ENCODE results near the gene LRRTM4.

LRRTM4 gene

GRCh38 chr2:77017355-77017745, 504.8 kb downstream of the LRRTM4 start:
- DNase-seq (ENCODE audit: low spot score in 2 of 2): no peak
- Mint-ChIP-seq H3K9me3 (peaks cover 4% of the 10 kb centered on the region), H3K27ac (ENCODE audit: low read depth) (no peak overlapping the region), H3K4me3 (no peak overlapping the region), H3K4me1 (no peaks in the 10 kb centered on the region), H3K36me3 (ENCODE audit: insufficient read depth) (no peaks in the 10 kb centered on the region), H3K27me3 (no peaks in the 10 kb centered on the region)
- ATAC-seq (replicated peaks; ENCODE audit: extremely low read depth, poor library complexity, severe bottlenecking): no peak

GRCh38 chr2:77016443-77017354, 505.5 kb downstream of the LRRTM4 start:
- no peak for DNase-seq (ENCODE audit: low spot score in 2 of 2)
- Mint-ChIP-seq H3K4me3 (no peak overlapping the region), H3K36me3 (ENCODE audit: insufficient read depth) (no peaks in the 10 kb centered on the region), H3K4me1 (no peaks in the 10 kb centered on the region), H3K27me3 (no peaks in the 10 kb centered on the region), H3K27ac (ENCODE audit: low read depth) (no peak overlapping the region), H3K9me3 (peaks cover 4% of the 10 kb centered on the region)
- ATAC-seq (replicated peaks; ENCODE audit: extremely low read depth, poor library complexity, severe bottlenecking): no peak

- no peaks in the 10 kb centered on the region for H3K27me3 Mint-ChIP-seq
- no peaks in the 10 kb centered on the region for H3K4me1 Mint-ChIP-seq
- peaks cover 17% of the 10 kb centered on the region for H3K9me3 Mint-ChIP-seq
- H3K36me3 Mint-ChIP-seq (ENCODE audit: insufficient read depth): no peaks in the 10 kb centered on the region
- no peak overlapping the region for H3K27ac Mint-ChIP-seq (ENCODE audit: low read depth)
- no peak overlapping the region for H3K4me3 Mint-ChIP-seq
- DNase-seq (ENCODE audit: low spot score in 2 of 2): no peak
- no peak for ATAC-seq (replicated peaks; ENCODE audit: extremely low read depth, poor library complexity, severe bottlenecking)
These were observed 508.2 kb downstream of the LRRTM4 start for GRCh38 chr2:77013953-77014352.

- H3K27ac Mint-ChIP-seq (ENCODE audit: low read depth): no peak overlapping the region
- no peaks in the 10 kb centered on the region for H3K27me3 Mint-ChIP-seq
- no peak overlapping the region for H3K4me3 Mint-ChIP-seq
- DNase-seq (ENCODE audit: low spot score in 2 of 2) (no peak), ATAC-seq (replicated peaks; ENCODE audit: extremely low read depth, poor library complexity, severe bottlenecking) (no peak)
- no peaks in the 10 kb centered on the region for H3K36me3 Mint-ChIP-seq (ENCODE audit: insufficient read depth)
- peaks cover 17% of the 10 kb centered on the region for H3K9me3 Mint-ChIP-seq
- H3K4me1 Mint-ChIP-seq: no peaks in the 10 kb centered on the region
These were observed 508.7 kb downstream of the LRRTM4 start for GRCh38 chr2:77013457-77013856.

DNA sequence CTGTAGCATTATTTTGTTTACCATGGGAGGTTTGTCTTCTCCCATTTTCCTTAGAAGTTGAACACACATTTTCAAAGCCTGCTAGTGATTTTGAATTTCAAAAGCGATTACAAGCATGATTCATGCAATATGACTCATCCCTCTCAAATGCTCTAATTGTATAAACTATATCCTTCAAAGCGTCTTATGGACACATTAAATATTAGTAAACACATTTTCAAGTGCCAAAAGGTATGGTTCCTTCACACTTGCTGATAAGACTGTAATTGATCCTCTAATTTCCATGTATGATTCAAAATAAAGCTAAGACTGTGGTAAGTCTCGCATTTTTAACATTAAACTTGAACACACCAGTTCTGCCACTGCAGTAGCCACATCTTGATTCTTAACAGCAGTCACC, 512.9 kb downstream of the LRRTM4 start:
- H3K4me1 Mint-ChIP-seq: no peaks in the 10 kb centered on the region
- no peak for DNase-seq (ENCODE audit: low spot score in 2 of 2)
- no peak for ATAC-seq (replicated peaks; ENCODE audit: extremely low read depth, poor library complexity, severe bottlenecking)
- no peak overlapping the region for H3K4me3 Mint-ChIP-seq
- H3K36me3 Mint-ChIP-seq (ENCODE audit: insufficient read depth): no peaks in the 10 kb centered on the region
- H3K27ac Mint-ChIP-seq (ENCODE audit: low read depth): no peak overlapping the region
- no peaks in the 10 kb centered on the region for H3K27me3 Mint-ChIP-seq
- H3K9me3 Mint-ChIP-seq: peaks cover 25% of the 10 kb centered on the region

DNA sequence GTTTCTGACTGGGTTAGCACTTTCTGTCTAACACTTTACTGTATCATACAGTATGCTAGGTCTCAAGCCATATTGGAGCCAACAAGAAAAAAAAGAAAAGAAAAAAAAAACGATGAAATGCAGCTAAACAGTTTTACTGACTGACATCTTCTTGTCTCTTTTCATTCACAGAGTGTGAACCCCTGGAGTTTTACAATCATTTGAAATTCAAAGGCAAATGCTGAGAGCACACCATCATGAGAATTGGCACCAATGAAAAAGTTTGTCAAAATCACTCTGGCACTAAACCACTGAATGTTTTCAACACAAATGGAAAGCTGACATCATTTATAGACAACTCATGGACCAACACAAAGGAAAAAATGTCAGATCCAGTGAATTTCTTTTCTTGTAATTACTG, 513.3 kb downstream of the LRRTM4 start:
- DNase-seq (ENCODE audit: low spot score in 2 of 2) (no peak), ATAC-seq (replicated peaks; ENCODE audit: extremely low read depth, poor library complexity, severe bottlenecking) (no peak)
- Mint-ChIP-seq H3K27me3 (no peaks in the 10 kb centered on the region), H3K36me3 (ENCODE audit: insufficient read depth) (no peaks in the 10 kb centered on the region), H3K4me3 (no peak overlapping the region), H3K9me3 (peaks cover 25% of the 10 kb centered on the region), H3K4me1 (no peaks in the 10 kb centered on the region), H3K27ac (ENCODE audit: low read depth) (no peak overlapping the region)

DNA sequence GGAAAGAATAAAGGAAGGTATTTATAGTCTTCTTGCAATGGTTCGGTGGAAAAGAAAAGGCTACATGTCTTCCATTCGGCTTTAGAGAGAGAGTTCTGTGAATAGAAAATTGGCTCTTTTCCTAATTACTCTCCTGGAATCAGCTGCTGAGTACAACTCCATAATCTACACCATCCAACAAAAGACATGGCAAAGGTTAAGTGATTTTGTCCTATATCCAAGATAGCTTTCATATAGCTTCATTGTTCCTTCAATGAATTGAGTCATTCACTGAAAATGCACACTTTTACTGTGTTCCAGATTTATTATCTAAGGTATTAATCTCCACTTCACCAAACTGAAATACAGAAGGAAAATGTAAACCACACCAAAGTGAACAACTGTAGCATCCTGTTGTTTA, 514.5 kb downstream of the LRRTM4 start:
- no peaks in the 10 kb centered on the region for H3K27me3 Mint-ChIP-seq
- H3K9me3 Mint-ChIP-seq: peaks cover 28% of the 10 kb centered on the region
- no peak overlapping the region for H3K27ac Mint-ChIP-seq (ENCODE audit: low read depth)

DNA sequence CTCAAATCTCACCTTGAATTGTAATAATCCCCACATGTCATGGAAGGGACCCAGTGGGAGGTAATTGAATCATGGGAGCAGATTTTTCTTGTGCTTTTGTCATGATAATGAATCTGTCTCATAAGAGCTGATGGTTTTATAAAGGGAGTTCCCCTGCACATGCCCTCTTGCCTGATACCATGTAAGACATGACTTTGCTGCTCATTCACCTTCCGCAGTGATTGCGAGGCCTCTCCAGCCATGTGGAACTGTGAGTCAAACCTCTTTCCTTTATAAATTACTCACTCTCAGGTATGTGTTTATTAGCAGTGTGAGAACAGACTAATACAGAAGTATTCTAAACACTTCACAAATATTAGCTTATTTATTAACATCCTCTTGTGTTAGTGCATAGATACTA, 516.7 kb downstream of the LRRTM4 start:
- Mint-ChIP-seq H3K36me3 (ENCODE audit: insufficient read depth) (no peaks in the 10 kb centered on the region), H3K9me3 (peaks cover 35% of the 10 kb centered on the region), H3K4me1 (no peaks in the 10 kb centered on the region), H3K4me3 (no peak overlapping the region), H3K27me3 (no peaks in the 10 kb centered on the region), H3K27ac (ENCODE audit: low read depth) (no peak overlapping the region)
- DNase-seq (ENCODE audit: low spot score in 2 of 2): no peak
- no peak for ATAC-seq (replicated peaks; ENCODE audit: extremely low read depth, poor library complexity, severe bottlenecking)

More for the DNA sequence above, 514.5 kb downstream of the LRRTM4 start:
- Mint-ChIP-seq H3K4me3 (no peak overlapping the region), H3K4me1 (no peaks in the 10 kb centered on the region), H3K36me3 (ENCODE audit: insufficient read depth) (no peaks in the 10 kb centered on the region)
- no peak for ATAC-seq (replicated peaks; ENCODE audit: extremely low read depth, poor library complexity, severe bottlenecking)
- DNase-seq (ENCODE audit: low spot score in 2 of 2): no peak

DNA sequence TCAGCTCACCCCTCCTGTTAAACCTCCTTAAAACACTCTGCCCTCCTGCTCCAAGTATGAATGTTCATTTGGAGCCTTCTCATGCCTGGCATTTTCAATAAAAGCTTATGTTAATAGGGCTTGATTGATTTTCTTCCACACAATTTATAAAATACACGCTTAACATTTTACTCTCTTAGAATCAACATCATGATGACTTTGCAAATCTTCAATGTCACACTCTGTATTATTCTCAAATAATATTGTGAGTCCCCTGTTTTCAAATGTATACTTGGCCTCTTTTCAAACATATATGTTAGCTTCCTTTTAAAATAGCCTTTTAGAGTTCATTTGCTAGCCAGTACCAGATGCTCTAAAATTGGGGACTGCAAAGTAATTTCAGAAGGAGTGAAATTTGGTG, 520.3 kb downstream of the LRRTM4 start:
- no peak for ATAC-seq (replicated peaks; ENCODE audit: extremely low read depth, poor library complexity, severe bottlenecking)

DNA sequence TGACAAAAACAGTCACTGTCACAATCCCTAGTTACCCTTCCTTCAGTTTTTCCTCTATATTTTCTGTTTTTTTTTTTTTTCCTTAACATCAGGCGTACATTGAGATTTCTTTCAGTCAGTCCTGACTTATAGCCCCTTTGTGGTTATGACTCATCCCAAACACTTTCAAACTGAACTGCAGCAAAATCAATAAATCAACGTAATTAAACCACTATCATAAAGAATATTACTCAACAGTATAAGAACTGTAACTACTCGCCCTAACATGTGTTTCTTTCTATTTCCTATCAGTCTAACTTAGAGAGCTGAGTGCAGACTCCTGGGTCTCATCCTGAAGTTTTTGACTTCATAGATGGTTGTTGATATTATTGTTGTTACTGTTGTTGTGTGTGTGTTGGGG, 523.5 kb downstream of the LRRTM4 start:
- Mint-ChIP-seq H3K4me1 (no peaks in the 10 kb centered on the region), H3K36me3 (ENCODE audit: insufficient read depth) (peaks cover 2% of the 10 kb centered on the region), H3K27ac (ENCODE audit: low read depth) (no peak overlapping the region), H3K9me3 (peaks cover 42% of the 10 kb centered on the region), H3K4me3 (no peak overlapping the region), H3K27me3 (no peaks in the 10 kb centered on the region)
- DNase-seq (ENCODE audit: low spot score in 2 of 2) (no peak), ATAC-seq (replicated peaks; ENCODE audit: extremely low read depth, poor library complexity, severe bottlenecking) (no peak)

More for the DNA sequence above, 520.3 kb downstream of the LRRTM4 start:
- peaks cover 2% of the 10 kb centered on the region for H3K36me3 Mint-ChIP-seq (ENCODE audit: insufficient read depth)
- H3K4me1 Mint-ChIP-seq: no peaks in the 10 kb centered on the region
- H3K4me3 Mint-ChIP-seq: no peak overlapping the region
- no peaks in the 10 kb centered on the region for H3K27me3 Mint-ChIP-seq
- no peak overlapping the region for H3K27ac Mint-ChIP-seq (ENCODE audit: low read depth)
- DNase-seq (ENCODE audit: low spot score in 2 of 2): no peak
- H3K9me3 Mint-ChIP-seq: peaks cover 50% of the 10 kb centered on the region

- Mint-ChIP-seq H3K4me1 (no peaks in the 10 kb centered on the region), H3K36me3 (ENCODE audit: insufficient read depth) (peaks cover 2% of the 10 kb centered on the region), H3K9me3 (peaks cover 37% of the 10 kb centered on the region), H3K27me3 (no peaks in the 10 kb centered on the region), H3K27ac (ENCODE audit: low read depth) (no peak overlapping the region), H3K4me3 (no peak overlapping the region)
- no peak for ATAC-seq (replicated peaks; ENCODE audit: extremely low read depth, poor library complexity, severe bottlenecking)
- DNase-seq (ENCODE audit: low spot score in 2 of 2): no peak
These were observed 524.0 kb downstream of the LRRTM4 start for GRCh38 chr2:76998152-76998551.

- H3K4me3 Mint-ChIP-seq: no peak overlapping the region
- H3K9me3 Mint-ChIP-seq: peaks cover 32% of the 10 kb centered on the region
- H3K27me3 Mint-ChIP-seq: no peaks in the 10 kb centered on the region
These were observed 524.9 kb downstream of the LRRTM4 start for GRCh38 chr2:76997296-76997695.

GRCh38 chr2:76985387-76986136, 536.6 kb downstream of the LRRTM4 start:
- no peaks in the 10 kb centered on the region for H3K36me3 Mint-ChIP-seq (ENCODE audit: insufficient read depth)
- ATAC-seq (replicated peaks; ENCODE audit: extremely low read depth, poor library complexity, severe bottlenecking): no peak
- no peak overlapping the region for H3K27ac Mint-ChIP-seq (ENCODE audit: low read depth)
- no peak overlapping the region for H3K4me3 Mint-ChIP-seq
- DNase-seq (ENCODE audit: low spot score in 2 of 2): no peak
- H3K9me3 Mint-ChIP-seq: peaks cover 8% of the 10 kb centered on the region
- no peaks in the 10 kb centered on the region for H3K4me1 Mint-ChIP-seq
- no peaks in the 10 kb centered on the region for H3K27me3 Mint-ChIP-seq

More at GRCh38 chr2:76997296-76997695, 524.9 kb downstream of the LRRTM4 start:
- no peaks in the 10 kb centered on the region for H3K4me1 Mint-ChIP-seq
- ATAC-seq (replicated peaks; ENCODE audit: extremely low read depth, poor library complexity, severe bottlenecking): no peak
- no peak for DNase-seq (ENCODE audit: low spot score in 2 of 2)
- H3K36me3 Mint-ChIP-seq (ENCODE audit: insufficient read depth): peaks cover 2% of the 10 kb centered on the region
- no peak overlapping the region for H3K27ac Mint-ChIP-seq (ENCODE audit: low read depth)
